ENCODE measurements around the gene TRIM46.

- no peak for TF ChIP-seq POLR2A (IDR thresholded peaks at IDR 0.05; ENCODE audit: borderline replicate concordance, extremely low read depth, insufficient read depth, insufficient read length)
- TF ChIP-seq, protein P1, sequence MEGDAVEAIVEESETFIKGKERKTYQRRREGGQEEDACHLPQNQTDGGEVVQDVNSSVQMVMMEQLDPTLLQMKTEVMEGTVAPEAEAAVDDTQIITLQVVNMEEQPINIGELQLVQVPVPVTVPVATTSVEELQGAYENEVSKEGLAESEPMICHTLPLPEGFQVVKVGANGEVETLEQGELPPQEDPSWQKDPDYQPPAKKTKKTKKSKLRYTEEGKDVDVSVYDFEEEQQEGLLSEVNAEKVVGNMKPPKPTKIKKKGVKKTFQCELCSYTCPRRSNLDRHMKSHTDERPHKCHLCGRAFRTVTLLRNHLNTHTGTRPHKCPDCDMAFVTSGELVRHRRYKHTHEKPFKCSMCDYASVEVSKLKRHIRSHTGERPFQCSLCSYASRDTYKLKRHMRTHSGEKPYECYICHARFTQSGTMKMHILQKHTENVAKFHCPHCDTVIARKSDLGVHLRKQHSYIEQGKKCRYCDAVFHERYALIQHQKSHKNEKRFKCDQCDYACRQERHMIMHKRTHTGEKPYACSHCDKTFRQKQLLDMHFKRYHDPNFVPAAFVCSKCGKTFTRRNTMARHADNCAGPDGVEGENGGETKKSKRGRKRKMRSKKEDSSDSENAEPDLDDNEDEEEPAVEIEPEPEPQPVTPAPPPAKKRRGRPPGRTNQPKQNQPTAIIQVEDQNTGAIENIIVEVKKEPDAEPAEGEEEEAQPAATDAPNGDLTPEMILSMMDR (IDR thresholded peaks at IDR 0.05 in 2 of 3, conservative IDR thresholded peaks at IDR 0.05 in 1 of 3; ENCODE audit: borderline replicate concordance in 1 of 3, insufficient read depth in 1 of 3, low read depth in 2 of 3, low read length in 2 of 3) = no peak
- TF ChIP-seq EZH2 (IDR thresholded peaks at IDR 0.05) = no peak
- no peak for TF ChIP-seq ATF3 (IDR thresholded peaks at IDR 0.05)
- no peak for TF ChIP-seq TCF7L2 (IDR thresholded peaks at IDR 0.05; ENCODE audit: borderline replicate concordance, extremely low read depth, insufficient read depth, insufficient read length)
- TF ChIP-seq EZH2phosphoT487 (IDR thresholded peaks at IDR 0.05; ENCODE audit: borderline replicate concordance) = no peak
- TF ChIP-seq POLR2AphosphoS5 (IDR thresholded peaks at IDR 0.05; ENCODE audit: low read depth, low read length) = no peak
- no peak for TF ChIP-seq ELF1 (IDR thresholded peaks at IDR 0.05; ENCODE audit: borderline replicate concordance, low read depth)
- TF ChIP-seq RAD21 (IDR thresholded peaks at IDR 0.05; ENCODE audit: low read depth) = no peak
- no peak for TF ChIP-seq ZFX (IDR thresholded peaks at IDR 0.05)
- TF ChIP-seq CBX3 (IDR thresholded peaks at IDR 0.05; ENCODE audit: low read depth) = no peak
- TF ChIP-seq, protein P2, sequence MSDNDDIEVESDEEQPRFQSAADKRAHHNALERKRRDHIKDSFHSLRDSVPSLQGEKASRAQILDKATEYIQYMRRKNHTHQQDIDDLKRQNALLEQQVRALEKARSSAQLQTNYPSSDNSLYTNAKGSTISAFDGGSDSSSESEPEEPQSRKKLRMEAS (IDR thresholded peaks at IDR 0.05) = no peak
Observed at GRCh38 chr1:155183775-155184221, 10.1 kb downstream of the TRIM46 start.
